A549 (cell line): ENCODE data around the gene ATP2B3.

ENCODE experiments used
- CTCF ChIP-seq: fragments of >200 bp; sonication (Bioruptor Twin); formaldehyde crosslinking; IDR thresholded peaks from 3 replicates; pipeline ENCODE4 v1.5.1; 2016
- FOSL2 ChIP-seq, 2 experiments: fragments of 450-650 bp in 1 of 2; fragments of >200 bp in 1 of 2; sonication (Bioruptor Twin) in 1 of 2; formaldehyde crosslinking; IDR thresholded peaks; 2 replicates each; pipeline versions ENCODE4 v1.5.0 to v1.6.1; 2016 to 2020; ENCODE audit warnings: mild to moderate bottlenecking in 1 of 2, moderate library complexity in 1 of 2
- KDM1A ChIP-seq: fragments of 200-600 bp; sonication (generic); IDR thresholded peaks from 2 replicates; pipeline ENCODE4 v1.6.1; 2016; ENCODE audit warnings: low read depth, mild to moderate bottlenecking
- MAZ ChIP-seq: fragments of 150-350 bp; IDR thresholded peaks from 2 replicates; pipeline ENCODE4 v1.6.1; 2014; ENCODE audit warnings: antibody characterized with exemption, low read depth, low read length, borderline replicate concordance
- POLR2A ChIP-seq: IDR thresholded peaks from 2 replicates; pipeline ENCODE4 v1.6.1; 2012; ENCODE audit warnings: mild to moderate bottlenecking, low read length
- REST ChIP-seq: fragments of 200-600 bp; sonication (generic); IDR thresholded peaks from 2 replicates; pipeline ENCODE4 v1.6.1; 2016; ENCODE audit warnings: antibody characterized with exemption, mild to moderate bottlenecking, moderate library complexity
- ZFP36 ChIP-seq: fragments of 450-650 bp; IDR thresholded peaks from 2 replicates; pipeline ENCODE4 v1.6.1; 2014; ENCODE audit warnings: borderline replicate concordance; ENCODE audit not compliant: partially characterized antibody

- TF ChIP-seq REST (no peak), CTCF (no peak), POLR2A (no peak), KDM1A (no peak), MAZ (no peak), ZFP36 (no peak), FOSL2 (IDR thresholded peaks at IDR 0.05) (no peak), FOSL2 (CRISPR knock-in tag; IDR thresholded peaks at IDR 0.05) (no peak)
Observed at GRCh38 chrX:153494541-153495361, 22.7 kb upstream of the ATP2B3 start, which contains the start of gene BGN.
